IMR-90 (cell line): ENCODE measurements around the gene SLCO3A1.

Experiments
- BHLHE40 ChIP-seq: fragments of 150-350 bp; IDR thresholded peaks from 2 replicates; pipeline ENCODE4 v1.6.1; 2016; ENCODE audit warnings: mild to moderate bottlenecking, low read depth, low read length
- CEBPB ChIP-seq: IDR thresholded peaks from 2 replicates; pipeline ENCODE4 v1.6.1; 2012; ENCODE audit warnings: low read depth, low read length, improper control_type of control experiment
- FOS ChIP-seq: fragments of 150-350 bp; IDR thresholded peaks from 2 replicates; pipeline ENCODE4 v1.6.1; 2016; ENCODE audit warnings: low read depth, low read length
- MAZ ChIP-seq: IDR thresholded peaks from 2 replicates; pipeline ENCODE4 v1.6.1; 2012; ENCODE audit warnings: low read depth, mild to moderate bottlenecking, low read length, improper control_type of control experiment, moderate library complexity, borderline replicate concordance
- MXI1 ChIP-seq: IDR thresholded peaks from 2 replicates; pipeline ENCODE4 v1.6.1; 2012; ENCODE audit warnings: low read depth, mild to moderate bottlenecking, low read length, moderate library complexity, borderline replicate concordance
- POLR2A ChIP-seq: IDR thresholded peaks from 2 replicates; pipeline ENCODE4 v1.6.1; 2012; ENCODE audit warnings: mild to moderate bottlenecking, low read depth, low read length
- RAD21 ChIP-seq: IDR thresholded peaks from 2 replicates; pipeline ENCODE4 v1.6.1; 2012; ENCODE audit warnings: low read length, improper control_type of control experiment
- RCOR1 ChIP-seq: IDR thresholded peaks from 2 replicates; pipeline ENCODE4 v1.6.1; 2012; ENCODE audit warnings: mild to moderate bottlenecking, low read length, improper control_type of control experiment; ENCODE audit not compliant: insufficient replicate concordance
- RFX5 ChIP-seq: IDR thresholded peaks from 2 replicates; pipeline ENCODE4 v1.8.0; 2012; ENCODE audit warnings: low read depth, mild to moderate bottlenecking, low read length, moderate library complexity
- SMC3 ChIP-seq: fragments of 150-350 bp; IDR thresholded peaks from 2 replicates; pipeline ENCODE4 v1.6.1; 2016; ENCODE audit warnings: low read depth, mild to moderate bottlenecking, antibody characterized with exemption, low read length, moderate library complexity
- TF ChIP-seq, protein P1 (sequence below): conservative IDR thresholded peaks from 2 replicates; pipeline ENCODE4 v1.5.1; 2012; ENCODE audit warnings: mild to moderate bottlenecking, low read depth, low read length, improper control_type of control experiment

DNA sequence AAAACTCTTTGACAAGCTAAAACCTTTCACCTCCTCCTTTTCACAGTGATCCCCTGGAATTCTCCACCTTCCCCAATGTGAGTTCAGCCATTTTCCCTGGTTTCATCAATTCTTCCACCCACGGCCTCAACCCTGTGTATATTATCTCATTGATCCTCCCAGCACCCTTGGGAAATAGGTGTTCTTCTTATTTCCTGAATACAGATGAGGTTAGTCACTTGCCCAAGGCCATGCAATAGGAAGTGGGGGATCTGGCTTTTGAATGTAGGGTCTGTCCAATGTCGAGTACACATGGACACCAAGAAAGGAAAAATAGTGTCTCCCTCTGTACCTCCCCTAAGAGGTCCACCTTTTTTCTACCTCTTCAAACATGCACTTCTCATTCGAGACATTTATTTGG lies 277.4 kb downstream of the SLCO3A1 start:
- TF ChIP-seq, protein P1, sequence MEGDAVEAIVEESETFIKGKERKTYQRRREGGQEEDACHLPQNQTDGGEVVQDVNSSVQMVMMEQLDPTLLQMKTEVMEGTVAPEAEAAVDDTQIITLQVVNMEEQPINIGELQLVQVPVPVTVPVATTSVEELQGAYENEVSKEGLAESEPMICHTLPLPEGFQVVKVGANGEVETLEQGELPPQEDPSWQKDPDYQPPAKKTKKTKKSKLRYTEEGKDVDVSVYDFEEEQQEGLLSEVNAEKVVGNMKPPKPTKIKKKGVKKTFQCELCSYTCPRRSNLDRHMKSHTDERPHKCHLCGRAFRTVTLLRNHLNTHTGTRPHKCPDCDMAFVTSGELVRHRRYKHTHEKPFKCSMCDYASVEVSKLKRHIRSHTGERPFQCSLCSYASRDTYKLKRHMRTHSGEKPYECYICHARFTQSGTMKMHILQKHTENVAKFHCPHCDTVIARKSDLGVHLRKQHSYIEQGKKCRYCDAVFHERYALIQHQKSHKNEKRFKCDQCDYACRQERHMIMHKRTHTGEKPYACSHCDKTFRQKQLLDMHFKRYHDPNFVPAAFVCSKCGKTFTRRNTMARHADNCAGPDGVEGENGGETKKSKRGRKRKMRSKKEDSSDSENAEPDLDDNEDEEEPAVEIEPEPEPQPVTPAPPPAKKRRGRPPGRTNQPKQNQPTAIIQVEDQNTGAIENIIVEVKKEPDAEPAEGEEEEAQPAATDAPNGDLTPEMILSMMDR: no peak
- TF ChIP-seq POLR2A (no peak), MXI1 (no peak), RCOR1 (no peak), RAD21 (no peak), RFX5 (no peak), BHLHE40 (no peak), SMC3 (no peak), MAZ (no peak), CEBPB (no peak), FOS (no peak)
